DMS53 treated with DMSO at 0.1 percent for 48 hours (cell line): ENCODE measurements around the gene CIZ1.

Experiments used
- DNase-seq: peaks from one replicate; lab custom pipeline; 2025; ENCODE audit not compliant: unreplicated experiment; lab: John Stamatoyannopoulos, UW

Gene CIZ1

DNA sequence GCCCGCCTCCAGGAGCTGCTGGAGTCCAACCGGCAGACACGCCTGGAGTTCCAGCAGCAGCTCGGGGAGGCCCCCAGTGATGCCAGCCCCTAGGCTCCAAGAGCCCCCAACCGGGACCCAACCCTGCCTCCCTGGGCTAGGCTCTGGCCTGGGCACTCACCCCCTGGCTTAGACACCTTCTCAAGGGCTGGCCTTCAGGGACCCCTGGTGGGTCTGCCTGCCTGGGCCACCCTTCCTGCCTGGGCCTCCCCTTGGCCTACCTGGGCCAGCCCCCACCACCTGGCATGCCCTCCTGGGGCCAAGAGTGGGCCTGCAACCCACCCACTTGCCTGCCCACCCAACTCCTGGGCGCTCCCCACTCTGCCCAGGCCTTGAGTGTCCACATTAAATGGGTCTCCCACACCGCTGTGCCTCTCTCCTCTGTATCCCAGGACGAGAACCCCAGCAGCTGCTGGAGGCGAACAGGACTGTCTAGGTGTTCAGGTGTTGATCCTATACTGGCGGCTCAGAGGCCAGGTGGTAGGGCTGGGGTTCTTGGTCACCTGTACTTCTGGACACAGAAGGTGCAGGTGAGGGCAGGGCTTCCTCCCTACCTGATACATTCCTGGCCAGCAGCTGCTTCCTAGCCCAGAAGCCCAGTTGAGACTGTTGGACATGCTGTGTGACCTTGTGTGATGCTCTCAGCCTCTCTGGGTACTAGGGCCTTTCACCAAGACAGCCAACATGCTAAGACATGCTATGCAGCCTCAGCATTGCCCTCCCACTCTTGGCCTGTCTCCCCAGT is 27.7 kb downstream of the CIZ1 start:
- peak; percentile 10 for DNase-seq

DNA sequence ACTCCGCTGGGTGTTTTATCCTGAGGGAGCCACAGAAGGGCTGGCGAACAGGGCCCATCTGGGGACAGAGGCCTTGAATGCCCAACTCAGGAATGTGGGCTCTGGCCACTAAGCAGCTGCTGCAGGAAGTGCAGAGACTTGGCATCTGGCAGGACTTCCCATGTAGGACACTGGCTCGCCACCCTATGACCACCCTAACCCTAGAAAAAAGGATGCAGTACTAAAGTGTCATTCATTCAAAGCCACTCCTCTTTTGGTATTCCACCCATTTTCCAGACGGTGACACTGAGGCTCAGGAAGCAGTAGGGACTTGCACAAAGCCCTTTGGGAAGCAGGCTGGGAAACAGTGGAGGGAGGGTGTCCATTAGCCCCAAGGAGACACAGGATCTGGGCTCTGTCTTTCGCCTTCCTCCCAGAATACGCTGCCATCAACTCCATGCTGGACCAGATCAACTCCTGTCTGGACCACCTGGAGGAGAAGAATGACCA is 28.3 kb downstream of the CIZ1 start:
- DNase-seq, result no peak

DNA sequence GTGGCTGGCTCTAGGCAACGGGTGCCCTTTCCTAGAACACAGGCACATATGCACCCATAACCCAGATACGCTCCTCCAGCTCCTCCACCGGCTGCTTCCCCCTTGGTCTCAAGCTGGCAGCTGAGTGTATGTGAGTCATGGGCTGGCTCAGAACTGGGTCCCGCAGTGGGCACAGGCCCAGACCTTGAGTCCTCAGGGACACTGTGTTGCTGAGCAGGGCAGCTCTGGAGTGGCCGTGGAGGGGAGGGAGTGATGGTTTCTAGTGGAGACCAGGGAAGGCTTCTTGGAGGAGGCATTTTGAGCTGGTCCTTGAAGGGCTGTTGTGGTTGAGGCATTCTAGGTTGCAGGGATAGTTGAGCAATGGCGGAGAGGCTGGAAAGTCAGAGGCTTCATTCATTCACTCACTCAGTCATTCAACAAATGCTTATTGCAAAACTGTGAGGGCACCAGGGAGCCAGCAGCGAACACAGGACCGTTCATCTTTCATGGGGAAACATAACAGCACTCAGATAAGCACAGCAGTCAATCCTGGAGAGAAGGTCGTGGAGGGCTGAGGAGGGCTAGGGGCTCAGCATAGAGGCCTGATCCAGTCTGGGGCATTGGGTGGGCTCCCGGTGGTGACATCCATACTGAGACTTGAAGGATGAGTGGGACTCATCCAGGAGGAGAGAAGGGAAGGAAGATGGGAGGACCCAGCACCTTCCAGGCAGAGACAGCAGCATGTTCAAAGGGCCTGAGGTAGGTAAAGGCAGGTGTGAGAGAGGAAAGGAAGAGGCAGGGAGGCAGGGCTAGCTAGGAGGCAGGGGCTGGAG is 29.0 kb downstream of the CIZ1 start:
- DNase-seq, result no peak

DNA sequence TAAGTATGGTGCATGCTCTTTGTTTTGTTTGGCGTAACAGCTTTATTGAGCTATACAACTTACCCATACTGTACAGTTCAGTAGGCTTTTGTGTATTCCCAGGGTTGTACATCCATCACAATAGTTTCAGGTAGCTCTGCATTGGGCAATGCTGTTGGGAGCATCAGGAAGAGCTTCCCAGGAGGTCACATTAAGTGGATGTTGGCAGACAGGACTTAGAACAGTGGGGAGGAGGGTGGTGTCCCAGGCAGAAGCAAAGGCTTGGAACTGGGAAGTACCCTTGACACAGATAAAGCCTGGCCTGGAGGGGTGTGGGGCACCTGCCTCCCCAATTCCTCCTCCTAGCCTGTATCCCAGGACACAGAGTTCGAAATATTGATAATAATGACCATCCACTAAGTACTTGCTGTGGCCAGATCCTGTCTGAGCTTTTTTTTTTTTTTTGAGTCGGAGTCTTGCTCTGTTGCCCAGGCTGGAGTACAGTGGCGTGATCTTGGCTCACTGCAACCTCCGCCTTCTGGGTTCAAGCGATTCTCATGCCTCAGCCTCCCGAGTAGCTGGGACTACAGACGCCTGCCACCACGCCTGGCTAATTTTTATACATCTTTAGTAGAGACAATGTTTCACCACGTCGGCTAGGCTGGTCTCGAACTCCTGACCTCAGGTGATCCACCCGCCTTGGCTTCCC is 30.0 kb downstream of the CIZ1 start:
- peak; percentile 32 for DNase-seq

DNA sequence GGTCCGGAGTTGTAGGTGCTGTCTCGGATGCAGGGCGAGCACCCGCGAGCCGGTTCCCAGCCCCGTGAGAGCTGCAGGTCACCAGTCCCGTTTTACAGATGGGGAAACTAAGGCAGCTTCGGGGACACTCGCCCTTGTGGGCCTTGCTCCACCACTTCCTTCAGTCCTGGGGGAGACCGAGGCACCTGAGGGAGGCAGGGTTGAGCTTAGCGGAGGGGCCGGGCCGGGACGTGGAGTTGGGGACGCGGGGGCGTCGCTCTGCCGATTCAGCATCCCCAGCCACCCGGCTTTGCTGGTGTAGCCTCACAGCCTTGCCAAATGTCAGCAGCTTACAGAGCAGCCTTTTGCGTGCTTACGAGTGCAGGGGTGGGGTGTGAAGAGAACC is 30.8 kb downstream of the CIZ1 start:
- DNase-seq, result no peak

DNA sequence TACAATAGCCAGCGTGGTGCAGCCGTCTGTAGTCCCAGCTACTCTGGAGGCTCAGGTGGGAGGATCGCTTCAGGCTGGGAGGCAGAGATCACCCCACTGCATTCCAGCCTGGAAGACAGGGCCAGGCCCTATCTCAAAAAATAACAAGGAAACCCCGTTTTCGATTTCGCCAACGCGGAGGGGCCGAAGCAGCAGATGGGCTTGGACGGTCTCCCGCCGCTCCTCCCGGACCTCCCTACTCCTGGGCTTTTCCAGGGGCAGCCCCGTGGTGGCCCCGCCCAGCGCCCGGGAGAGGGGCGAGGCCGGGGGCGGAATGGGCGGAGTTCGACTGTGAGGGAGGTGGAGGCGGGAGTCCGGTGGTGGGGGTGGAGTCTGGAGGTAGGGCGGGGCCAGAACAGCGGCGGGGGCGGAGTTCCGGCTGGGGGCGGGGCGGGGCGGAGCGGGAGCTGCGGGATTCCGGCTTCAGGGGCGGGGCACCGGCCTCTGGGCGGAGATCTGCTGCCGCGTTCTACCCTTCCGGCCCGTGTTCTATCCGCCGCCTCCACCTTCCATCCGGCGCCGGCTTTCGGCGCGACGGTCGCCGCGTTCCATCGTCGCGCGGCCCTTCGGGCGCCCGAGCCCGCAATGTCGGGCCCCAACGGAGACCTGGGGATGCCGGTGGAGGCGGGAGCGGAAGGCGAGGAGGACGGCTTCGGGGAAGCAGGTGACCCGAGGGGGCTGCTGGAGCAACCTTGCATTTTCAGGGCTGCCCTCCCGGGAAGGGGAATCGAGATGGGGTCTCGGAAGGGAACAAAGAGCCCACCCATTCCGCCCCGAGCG is 31.4 kb downstream of the CIZ1 start, which contains the start of gene BBLN:
BBLN (plus strand) TSS at position 482 of the 819 bp plus-strand sequence; CDS start at position 625, 143 bp downstream.
- peak; percentile 94 for DNase-seq

DNA sequence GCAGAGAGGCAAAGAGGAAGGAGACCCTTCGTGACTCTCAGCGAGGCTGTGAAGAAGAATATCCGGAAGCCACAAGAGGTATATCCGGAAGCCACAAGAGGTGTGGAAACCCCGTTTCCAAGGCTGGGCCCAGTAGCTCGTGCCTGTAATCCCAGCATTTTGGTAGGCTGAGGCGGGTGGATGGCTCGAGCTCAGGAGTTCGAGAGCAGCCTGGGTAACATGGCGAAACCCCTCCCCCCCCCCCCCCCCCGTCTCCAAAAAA is 31.9 kb downstream of the CIZ1 start:
- peak; percentile 39 for DNase-seq

DNA sequence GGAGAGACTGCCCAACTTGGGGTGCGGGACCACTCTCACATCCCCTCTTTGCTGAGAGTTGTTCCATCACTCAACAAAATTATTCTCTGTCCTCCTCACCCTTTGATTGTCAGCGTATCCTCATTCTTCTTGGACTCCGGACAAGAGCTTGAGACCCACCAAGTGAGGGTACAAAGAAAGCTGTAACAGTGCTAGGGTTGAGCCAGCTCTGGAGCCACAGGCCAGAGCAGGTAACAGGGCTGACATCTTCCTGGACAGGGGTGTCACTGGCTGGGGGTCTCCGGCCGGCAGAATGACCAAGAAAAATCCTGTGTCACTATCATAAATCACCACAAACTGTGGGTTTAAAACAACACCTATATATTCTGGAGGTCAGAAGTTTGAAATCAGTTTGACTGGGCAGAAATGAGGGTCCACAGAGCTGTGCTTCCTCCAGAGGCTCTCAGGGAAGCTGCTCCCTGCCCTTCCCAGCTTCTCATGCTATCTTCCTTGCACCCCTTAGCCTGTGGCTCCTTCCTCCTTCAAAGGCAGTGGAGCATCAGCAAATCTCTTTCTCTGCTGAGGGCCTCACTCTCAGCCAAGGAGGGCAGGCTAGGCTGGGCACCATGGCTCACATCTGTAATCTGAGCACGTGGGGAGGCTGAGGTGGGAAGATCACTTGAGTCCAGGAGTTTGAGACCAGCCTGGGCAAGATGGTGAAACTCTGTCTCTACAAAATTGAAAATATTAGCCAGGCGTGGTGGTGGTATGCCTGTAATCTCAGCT is 35.5 kb downstream of the CIZ1 start:
- DNase-seq, result no peak

DNA sequence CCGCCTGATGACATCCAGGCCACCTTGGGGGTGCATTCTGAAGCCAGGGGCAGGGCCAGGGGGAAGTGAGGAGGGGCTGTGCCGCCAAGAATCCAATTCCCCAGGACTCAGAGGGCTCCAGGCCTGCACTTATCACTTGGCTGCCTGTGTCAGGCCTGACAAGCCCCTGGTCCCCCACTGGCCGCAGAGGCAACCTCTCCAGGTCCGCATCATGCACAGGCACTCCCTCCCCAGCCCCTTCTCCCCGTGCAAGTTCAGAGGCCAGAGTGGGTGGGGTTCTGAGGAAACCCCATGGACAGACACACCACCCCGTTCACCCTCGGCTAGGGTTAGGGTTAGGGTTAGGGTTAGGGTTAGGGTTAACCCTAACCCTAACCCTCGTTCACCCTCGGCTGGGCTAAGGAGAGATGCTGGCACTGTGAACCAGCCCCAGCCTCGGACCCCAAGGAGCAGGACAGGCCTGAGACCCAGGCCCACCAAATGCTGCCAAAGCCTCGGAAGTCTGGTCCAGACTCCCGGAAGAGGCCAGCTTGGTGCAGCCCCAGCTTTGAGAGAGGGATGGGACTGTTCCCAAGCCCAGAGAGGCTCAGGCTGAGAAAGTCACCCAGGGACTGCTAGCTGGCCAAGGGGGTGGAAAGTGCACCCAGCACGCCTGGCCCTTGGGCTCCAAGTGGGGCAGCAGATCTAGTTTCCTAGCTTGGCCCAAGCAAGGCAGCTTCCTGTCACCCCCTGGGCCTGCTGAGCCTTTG is 37.3 kb downstream of the CIZ1 start:
- DNase-seq, result no peak

DNA sequence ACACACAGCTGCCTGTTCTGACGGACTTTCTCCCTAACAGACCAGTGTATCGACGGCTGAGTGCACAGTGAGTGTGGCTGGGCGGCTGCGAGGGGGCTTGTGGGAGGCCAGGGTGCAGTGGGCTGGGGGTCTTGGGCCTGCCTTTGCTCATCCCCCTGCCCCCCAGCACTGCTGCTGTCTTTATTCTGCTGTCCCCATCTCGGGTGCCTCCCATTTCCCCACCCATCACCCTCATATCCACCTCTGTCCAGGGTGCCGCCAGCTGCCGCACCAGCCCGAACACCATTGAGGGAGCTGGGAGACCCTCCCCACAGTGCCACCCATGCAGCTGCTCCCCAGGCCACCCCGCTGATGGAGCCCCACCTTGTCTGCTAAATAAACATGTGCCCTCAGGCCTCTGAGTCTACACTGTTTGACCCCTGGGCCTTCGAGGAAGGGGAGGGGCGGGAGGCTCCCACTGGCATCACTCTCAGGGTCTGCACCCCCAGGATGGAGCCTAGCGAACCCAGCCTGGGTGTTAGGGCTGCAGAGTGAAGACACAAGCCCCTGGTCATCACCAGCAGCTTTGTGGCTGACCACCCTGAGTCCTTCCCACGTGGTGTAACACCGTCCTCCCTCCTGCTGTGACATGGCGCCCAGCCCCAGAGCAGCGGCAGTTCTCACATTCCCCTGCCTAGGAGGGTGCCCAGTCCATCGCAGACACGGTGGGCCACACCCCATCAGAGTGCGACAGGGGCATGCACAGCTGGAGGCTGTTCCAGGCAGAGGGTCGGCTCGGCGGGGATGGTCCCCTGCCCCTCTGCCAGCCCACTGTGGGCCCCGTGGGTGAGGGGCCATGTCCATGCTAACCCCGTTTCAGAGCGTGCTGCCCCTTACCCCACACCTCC is 38.1 kb downstream of the CIZ1 start:
- DNase-seq, result no peak

DNA sequence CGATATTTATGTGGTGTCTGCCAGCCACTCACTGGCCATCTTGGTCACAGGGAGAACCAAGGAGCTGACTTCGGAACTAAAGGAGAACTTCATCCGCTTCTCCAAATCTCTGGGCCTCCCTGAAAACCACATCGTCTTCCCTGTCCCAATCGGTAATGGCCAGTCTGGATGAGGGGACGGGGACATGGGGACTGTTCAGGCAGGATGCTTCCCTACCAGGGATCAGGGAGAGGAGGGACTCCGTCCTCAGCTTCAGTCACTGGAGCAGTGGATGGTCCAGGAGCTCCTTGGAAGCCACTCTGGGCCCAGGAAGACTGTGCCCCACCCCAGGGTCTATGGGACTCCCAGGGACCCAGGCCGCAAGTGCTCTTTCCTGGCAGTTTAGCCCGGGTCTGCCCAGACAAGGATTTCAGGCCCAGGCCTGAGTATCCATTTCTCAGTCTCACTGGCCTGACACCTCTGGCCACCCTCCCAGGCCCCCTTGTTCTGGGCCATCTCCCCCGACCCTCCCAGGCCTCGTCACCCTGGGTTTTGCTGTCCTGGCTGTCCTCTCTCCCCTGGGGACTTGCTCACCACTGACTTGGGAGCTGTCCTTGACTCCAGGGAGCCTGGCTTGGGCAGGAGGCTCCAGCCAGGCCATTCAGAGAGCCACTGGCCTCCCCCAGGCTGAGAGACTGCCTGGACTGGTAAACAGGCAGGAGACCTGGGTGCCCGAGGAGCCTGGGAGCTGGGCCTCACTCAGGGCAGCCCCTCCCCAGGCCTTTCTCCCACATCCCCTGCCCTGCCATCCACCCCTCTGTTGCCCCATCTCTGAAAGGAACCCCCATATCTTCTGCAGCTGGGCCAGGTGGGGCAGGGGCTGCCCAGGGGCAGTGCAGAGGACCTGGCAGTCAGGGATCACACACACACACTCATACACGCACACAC is 39.0 kb downstream of the CIZ1 start:
- DNase-seq, result no peak

DNA sequence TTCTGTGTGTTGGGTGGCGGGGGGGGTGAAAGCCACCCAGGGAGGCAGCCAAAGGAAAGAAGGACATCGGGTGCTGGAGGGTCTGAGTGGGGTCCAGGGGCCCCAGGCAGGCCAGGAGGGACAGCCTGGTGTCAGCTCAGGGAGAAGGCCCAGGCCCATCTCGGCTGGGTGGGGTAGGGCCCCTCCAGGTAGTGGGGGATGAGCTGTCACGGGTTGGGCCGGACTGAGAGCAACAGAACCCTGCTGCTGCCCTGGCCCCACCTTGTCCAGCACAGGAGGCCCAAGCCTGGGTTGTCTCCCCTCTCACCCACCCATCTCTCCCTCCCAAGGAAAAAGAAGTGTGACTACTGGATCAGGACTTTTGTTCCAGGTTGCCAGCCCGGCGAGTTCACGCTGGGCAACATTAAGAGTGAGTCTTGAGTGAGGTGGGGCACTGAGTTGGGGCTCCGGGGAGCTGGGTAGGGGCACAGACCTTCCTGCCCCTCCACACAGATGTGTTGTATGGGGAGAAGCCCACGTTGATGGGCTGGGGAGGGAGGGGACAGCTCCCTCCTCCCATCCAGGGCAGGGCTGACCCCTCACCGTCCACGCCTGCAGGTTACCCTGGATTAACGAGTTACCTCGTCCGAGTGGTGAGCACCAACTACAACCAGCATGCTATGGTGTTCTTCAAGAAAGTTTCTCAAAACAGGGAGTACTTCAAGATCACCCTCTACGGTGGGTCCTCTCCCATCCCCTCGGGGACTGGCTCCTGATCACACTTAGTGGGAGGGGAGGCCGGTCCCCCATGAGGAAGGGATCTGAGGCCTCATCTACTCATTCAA is 39.9 kb downstream of the CIZ1 start:
- DNase-seq, result no peak

DNA sequence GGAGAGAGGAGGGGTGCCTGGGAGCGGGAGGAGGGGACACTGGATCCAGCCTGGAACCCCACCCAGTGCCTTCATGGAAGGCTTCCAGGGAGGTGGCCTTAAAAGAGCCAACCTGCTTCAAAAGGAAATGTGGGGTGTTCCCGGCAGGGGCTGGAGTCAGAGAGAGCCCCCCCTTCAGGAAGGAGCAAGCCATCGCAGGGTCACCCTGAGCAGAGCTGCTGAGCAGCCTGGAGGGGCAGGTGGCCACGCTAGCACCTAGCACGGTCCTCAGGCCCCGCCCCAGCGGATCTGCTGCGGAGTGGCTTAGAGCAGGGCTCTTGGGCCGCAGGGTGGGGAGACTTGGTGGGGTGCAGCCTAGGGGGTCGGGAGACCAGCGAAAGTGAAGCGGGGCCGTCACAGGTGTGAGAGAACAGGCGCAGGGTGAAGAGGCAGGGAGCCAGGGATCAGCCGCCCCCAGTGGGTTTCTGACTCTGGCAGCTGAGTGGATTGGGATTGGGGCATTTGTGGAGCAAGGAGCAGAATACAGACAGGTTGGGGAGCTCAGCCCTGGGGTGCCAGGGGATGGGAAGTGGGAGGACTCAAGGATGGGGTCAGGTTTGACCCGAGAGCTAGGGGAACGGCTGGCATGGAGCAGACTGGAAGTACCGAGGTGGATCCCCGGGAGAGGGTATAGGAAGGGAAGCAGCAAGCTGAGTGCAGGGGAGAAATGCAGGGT is 40.6 kb downstream of the CIZ1 start:
- DNase-seq, result no peak

DNA sequence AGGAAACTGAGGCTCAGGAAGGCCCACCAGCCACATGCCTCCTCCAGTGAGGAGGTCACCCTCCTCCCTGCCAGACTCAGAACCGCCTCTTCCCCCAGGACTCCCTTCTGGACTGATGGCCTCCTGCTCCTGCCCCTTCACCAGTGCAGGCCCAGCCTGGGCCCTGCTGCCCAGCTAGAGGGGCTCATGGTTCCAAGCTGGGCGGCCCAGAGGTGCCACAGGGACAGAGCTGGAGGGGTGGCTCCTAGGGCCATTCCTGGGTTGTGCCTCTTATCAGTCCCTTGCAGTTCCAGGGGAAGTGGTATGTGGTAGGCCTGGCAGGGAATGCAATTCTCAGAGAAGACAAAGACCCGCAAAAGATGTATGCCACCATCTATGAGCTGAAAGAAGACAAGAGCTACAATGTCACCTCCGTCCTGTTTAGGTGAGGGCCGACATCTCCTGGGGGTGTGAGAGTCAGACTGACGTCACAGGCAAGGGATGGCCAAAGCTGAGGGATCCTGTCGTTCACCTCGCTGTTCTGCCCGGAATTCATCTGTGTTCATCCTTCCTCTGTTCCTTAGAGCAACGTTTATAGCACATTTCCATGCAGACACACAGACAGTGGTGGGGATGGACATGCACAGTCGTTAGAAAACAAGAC is 41.3 kb downstream of the CIZ1 start:
- no peak for DNase-seq

DNA sequence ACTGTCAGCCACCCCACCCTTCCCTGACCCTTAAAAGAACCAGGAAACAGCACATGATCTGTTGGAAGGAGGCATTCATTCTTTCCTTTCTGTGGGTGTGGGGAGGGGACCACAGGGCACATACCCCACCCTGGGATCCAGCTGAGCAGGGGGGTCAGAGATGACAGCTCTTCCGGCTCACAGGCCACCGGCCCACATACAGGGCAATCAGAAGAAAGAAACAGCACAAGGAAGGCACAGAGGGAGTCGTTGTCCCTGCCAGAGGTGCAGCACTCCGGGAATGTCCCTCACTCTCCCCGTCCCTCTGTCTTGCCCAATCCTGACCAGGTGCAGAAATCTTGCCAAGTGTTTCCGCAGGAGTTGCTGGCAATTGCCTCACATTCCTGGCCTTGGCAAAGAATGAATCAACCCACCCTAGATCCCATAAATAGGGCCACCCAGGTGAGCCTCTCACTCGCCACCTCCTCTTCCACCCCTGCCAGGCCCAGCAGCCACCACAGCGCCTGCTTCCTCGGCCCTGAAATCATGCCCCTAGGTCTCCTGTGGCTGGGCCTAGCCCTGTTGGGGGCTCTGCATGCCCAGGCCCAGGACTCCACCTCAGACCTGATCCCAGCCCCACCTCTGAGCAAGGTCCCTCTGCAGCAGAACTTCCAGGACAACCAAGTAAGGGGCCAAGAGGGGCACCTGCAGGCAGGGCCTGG is 42.2 kb downstream of the CIZ1 start, which contains the start of gene LCN2:
LCN2 (plus strand) TSS at position 453 of the 701 bp plus-strand sequence; CDS start at position 526, 73 bp downstream.
- no peak for DNase-seq
